Sigmoid colon (tissue), 4 donors: ENCODE results near the gene PARD3.

Experiments used
- CTCF ChIP-seq, 4 experiments: fragments of 450-650 bp in 3 of 4; fragments of 200-600 bp in 1 of 4; IDR thresholded peaks; one replicate each; pipeline ENCODE4 v1.5.1; 2016 to 2019; ENCODE audit warnings: antibody characterized with exemption in 4 of 4, mild to moderate bottlenecking in 3 of 4, moderate library complexity in 2 of 4
- POLR2A ChIP-seq, 2 donors: fragments of 450-650 bp; IDR thresholded peaks; one replicate each; pipeline ENCODE4 v1.6.1; 2016; ENCODE audit warnings: antibody characterized with exemption in 2 of 2, mild to moderate bottlenecking in 2 of 2, moderate library complexity in 2 of 2
- POLR2AphosphoS5 ChIP-seq, 4 donors: sonication (generic); formaldehyde crosslinking; IDR thresholded peaks; one replicate each; pipeline ENCODE4 v1.6.1; 2017; ENCODE audit warnings: antibody characterized with exemption in 4 of 4

GRCh38 chr10:34789966-34790506 lies 25.1 kb downstream of the PARD3 start:
- TF ChIP-seq CTCF (IDR thresholded peaks at IDR 0.05) (no peak), POLR2A (IDR thresholded peaks at IDR 0.05) (no peak), POLR2AphosphoS5 (IDR thresholded peaks at IDR 0.05) (no peak)
